ENCODE results near the gene ATF6. TPM values are rescaled to one million over a fixed set of nuclear protein-coding genes. Genes with fewer than 3 reads are reported as not detected.

The ATF6 gene
- total and polyA plus RNA-seq, 3 donors from 2014 or later: 22.6 to 38.2 (median 38.0) TPM

DNA sequence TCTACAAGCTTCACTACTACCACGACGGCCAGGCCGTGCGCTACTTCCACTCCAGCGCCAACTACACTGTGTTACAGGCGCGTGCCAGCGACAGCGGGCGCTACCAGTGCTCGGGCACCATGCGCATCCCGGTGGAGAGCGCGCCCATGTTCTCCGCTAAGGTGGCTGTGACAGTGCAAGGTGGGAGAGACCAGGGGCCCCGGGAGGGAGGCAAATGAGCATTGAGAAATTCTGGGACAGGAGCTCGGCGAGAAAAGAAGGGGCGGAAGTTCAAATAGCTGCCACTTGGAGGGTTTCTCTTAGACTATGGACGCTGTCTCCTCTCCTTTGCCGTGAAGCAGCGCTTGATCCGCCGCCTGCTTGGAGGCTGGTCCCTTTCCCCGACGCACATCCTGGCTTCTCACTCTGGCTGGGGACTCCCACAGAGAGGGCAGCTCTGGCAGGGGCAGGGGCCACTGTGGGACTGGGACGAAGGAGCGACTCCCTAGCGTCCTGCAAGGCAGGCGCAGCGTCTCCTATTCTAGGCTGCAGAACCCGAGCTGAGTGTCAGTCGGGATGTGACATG, 40.1 kb upstream of the ATF6 start:
- Histone ChIP-seq H3K27me3 (no peaks in the 10 kb centered on the region), H3K27ac (peak overlapping the region; percentile 81 to 87), H3K36me3 (ENCODE audit: low read depth, missing control alignments) (no peaks in the 10 kb centered on the region), H3K9me3 (no peaks in the 10 kb centered on the region), H3K4me3 (peak overlapping the region; percentile 62 to 92), H3K4me1 (peaks cover 7% of the 10 kb centered on the region)
- 0 to 1% methylated on average over 16 to 34 of the region's 34 CpGs for WGBS, 2 donors
- TF ChIP-seq POLR2A (IDR thresholded peaks at IDR 0.05) (no peak), CTCF (IDR thresholded peaks at IDR 0.05) (peak in 1 of 3 experiments; percentile 2)
- DNase-seq: peak; percentile 51
- intact Hi-C loops (cut with DNase I; ENCODE audit: low total_unique reads): no loop called here

- H3K27ac ChIP-seq: peak overlapping the region; percentile 81 to 87
- H3K9me3 ChIP-seq: no peaks in the 10 kb centered on the region
- TF ChIP-seq POLR2A (IDR thresholded peaks at IDR 0.05) (no peak), CTCF (IDR thresholded peaks at IDR 0.05) (no peak)
- H3K4me3 ChIP-seq: peak overlapping the region; percentile 62 to 92
- no peaks in the 10 kb centered on the region for H3K27me3 ChIP-seq
- intact Hi-C loops (cut with DNase I; ENCODE audit: low total_unique reads): no loop called here
- WGBS, 2 donors: 0 to 1% methylated on average over 6 to 79 of the region's 83 CpGs
- no peaks in the 10 kb centered on the region for H3K36me3 ChIP-seq (ENCODE audit: low read depth, missing control alignments)
- peak; percentile 89 for DNase-seq
- H3K4me1 ChIP-seq: peaks cover 7% of the 10 kb centered on the region
These were observed 39.5 kb upstream of the ATF6 start for GRCh38 chr1:161726473-161727255.

GRCh38 chr1:161727256-161727924, 38.7 kb upstream of the ATF6 start:
- Histone ChIP-seq H3K4me3 (peak overlapping the region; percentile 62 to 92), H3K36me3 (ENCODE audit: low read depth, missing control alignments) (no peaks in the 10 kb centered on the region), H3K9me3 (no peaks in the 10 kb centered on the region), H3K4me1 (peaks cover 7% of the 10 kb centered on the region), H3K27ac (peak overlapping the region; percentile 81 to 87), H3K27me3 (no peaks in the 10 kb centered on the region)
- DNase-seq: no peak
- WGBS, 2 donors: 1 to 7% methylated on average over 34 to 38 of the region's 38 CpGs
- no peak for TF ChIP-seq CTCF (IDR thresholded peaks at IDR 0.05)
- no peak for TF ChIP-seq POLR2A (IDR thresholded peaks at IDR 0.05)
- intact Hi-C loops (cut with DNase I; ENCODE audit: low total_unique reads): no loop called here

DNA sequence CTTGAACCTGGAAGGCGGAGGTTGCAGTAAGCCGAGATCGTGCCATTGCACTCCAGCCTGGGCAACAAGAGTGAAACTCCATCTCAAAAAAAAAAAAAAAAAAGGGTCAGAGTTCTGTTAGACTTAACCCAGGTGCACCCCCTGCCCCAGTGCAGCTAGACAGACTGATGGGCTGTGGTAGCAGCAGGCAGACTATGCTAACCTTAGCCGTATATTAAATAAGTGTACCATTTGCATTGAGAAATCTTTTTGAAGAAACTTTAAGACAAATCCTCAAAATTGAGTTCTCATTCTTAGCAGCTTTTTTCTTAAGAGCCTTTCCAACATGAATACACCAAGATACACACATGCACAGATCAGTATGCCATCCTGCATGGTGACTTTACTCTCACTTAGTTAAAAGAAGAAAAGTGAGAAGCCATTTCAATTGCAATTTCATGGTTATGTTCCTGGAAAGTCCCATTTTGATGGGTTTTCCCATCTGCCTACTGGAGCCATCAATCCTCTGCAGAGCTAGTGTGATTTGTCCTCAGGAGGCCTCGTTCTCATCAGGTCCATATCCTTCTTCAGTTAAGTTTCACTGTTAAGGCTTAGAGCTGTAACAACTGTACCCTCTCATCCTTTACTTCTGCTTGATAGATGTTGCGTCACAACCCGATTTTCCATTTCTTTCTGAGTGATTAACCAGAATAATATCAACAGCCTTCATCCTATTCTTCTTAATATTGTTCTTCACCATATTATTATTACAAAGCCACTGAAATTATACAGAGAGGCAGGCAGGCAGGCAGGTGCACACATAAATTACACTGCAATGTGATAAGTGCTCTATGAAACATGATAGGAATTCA, 37.5 kb upstream of the ATF6 start:
- no peaks in the 10 kb centered on the region for H3K9me3 ChIP-seq
- H3K36me3 ChIP-seq (ENCODE audit: low read depth, missing control alignments): no peaks in the 10 kb centered on the region
- DNase-seq: no peak
- H3K4me3 ChIP-seq: no peak overlapping the region
- intact Hi-C loops (cut with DNase I; ENCODE audit: low total_unique reads): no loop called here
- WGBS, 2 donors: 79 to 87% methylated on average over 7 of the region's 7 CpGs
- TF ChIP-seq CTCF (IDR thresholded peaks at IDR 0.05): no peak
- peaks cover 7% of the 10 kb centered on the region for H3K4me1 ChIP-seq
- H3K27ac ChIP-seq: no peak overlapping the region
- H3K27me3 ChIP-seq: no peaks in the 10 kb centered on the region

All from testis (tissue), 3 donors.